AG04450 (cell line): Measurements from ENCODE around the gene FRAS1. TPM values are rescaled to one million over a fixed set of nuclear protein-coding genes. Genes with fewer than 3 reads are reported as not detected.
A peak's percentile ranks its signal among the peaks of the same experiment; 100 is the strongest.
"Not testable (repeated sequence)": the region's sequence is repeated elsewhere in the genome, so short reads cannot be mapped to it uniquely, and the experiment has no call there.

Experiments
- CTCF ChIA-PET: fragments of 300-600, 350-600 bp; formaldehyde crosslinking; extraction: SDS; loops from one replicate; lab custom pipeline; 2022; ENCODE audit warnings: antibody characterized with exemption, inconsistent platforms; lab: Charles Lee
- POLR2A ChIA-PET: fragments of 350-600 bp; formaldehyde crosslinking; extraction: SDS; loops from one replicate; lab custom pipeline; 2021; ENCODE audit warnings: antibody characterized with exemption, inconsistent platforms; lab: Yijun Ruan, JAX
- DNase-seq: peaks from one replicate; pipeline ENCODE4 v3.0.0-alpha.2; 2011; ENCODE audit warnings: low read depth, low spot score
- H3K27ac ChIP-seq: one replicate; pipeline ENCODE4 v1.5.1; 2012; ENCODE audit warnings: low read depth, low read length, control low read depth
- H3K27me3 ChIP-seq: one replicate; pipeline ENCODE4 v1.6.0; 2012; ENCODE audit warnings: low read length; ENCODE audit not compliant: control insufficient read depth, insufficient read depth
- H3K4me3 ChIP-seq: 2 replicates; pipeline ENCODE4 v1.5.1; 2011; ENCODE audit warnings: mild to moderate bottlenecking, low read depth, low read length, control low read depth
- H3K9me3 ChIP-seq: 2 replicates; pipeline ENCODE4 v1.5.1; 2012; ENCODE audit warnings: low read length; ENCODE audit not compliant: control insufficient read depth, insufficient read depth
- polyA plus RNA-seq: library from polyadenylated mRNA; depleted of rRNA; stranded (reverse); fragments of >200 nt; gene quantifications from 2 replicates; pipeline ENCODE4 v1.2.3, GENCODE V29; 2011
- TF ChIP-seq, protein P1 (sequence below): IDR thresholded peaks from 2 replicates; pipeline ENCODE4 v1.5.1; 2011; ENCODE audit warnings: low read depth, low read length, control low read depth, inconsistent platforms

FRAS1 gene
- polyA plus RNA-seq, 1 experiment: 0.21 TPM

DNA sequence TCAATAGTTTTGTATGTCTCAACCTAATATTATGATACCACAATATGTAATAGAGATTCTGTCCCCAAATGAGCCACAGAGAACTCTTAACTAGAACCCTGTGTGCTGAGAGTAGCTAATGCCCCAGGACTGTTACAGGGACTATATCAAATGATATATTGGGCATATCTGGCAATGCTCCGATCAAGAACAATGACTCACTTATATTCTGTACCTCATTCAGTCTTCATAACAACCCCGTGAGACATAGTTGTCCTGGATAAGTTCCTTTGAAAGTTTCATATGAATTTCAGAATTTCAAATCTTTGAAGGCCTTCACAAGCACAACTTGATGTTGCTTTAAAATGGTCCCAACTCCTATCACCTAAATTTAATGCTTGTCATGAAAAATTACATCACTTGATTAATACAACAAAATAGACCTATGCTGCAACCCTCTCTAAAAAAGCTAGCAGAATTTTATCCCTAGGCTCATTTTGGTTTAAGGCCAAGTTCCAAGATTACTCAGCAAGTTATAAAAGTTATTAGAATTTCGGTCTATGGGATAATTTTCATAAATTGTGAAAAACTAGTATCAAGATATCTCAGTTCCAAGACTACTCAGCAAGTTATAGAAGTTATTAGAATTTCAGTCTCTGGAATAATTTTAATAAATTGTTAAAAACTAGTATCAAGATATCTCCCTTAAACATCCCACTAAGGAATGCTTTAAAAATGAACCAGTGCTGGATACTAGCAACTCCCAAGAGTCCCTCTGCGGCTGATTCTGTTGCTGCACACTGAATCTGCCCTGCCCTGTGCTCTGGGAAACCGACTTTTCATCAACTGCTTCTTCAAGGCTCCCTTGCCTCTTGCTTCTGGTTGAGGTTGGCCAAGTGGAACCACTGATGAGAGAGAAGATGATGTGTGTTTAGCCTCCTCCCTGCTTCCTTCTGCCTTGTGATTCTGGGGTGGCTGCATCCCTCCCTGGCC is 488.4 kb downstream of the FRAS1 start:
- Histone ChIP-seq H3K9me3 (peaks cover 4% of the 10 kb centered on the region; the same call in 1 of the 2 replicates), H3K4me3 (no peak overlapping the region), H3K27me3 (no peaks in the 10 kb centered on the region), H3K27ac (no peak overlapping the region)
- CTCF ChIA-PET: interaction anchor here (1.7 kb wide), 1 partner anchor 21 kb away, joined by 4 read pairs; no protein-coding TSS in a partner anchor
- POLR2A ChIA-PET: interaction anchor here (0.7 to 1.7 kb wide), 3 partner anchors 24 to 1764 kb away, joined by 3 to 5 read pairs (median 3); no protein-coding TSS in a partner anchor
- no peak for DNase-seq
- TF ChIP-seq, protein P1, sequence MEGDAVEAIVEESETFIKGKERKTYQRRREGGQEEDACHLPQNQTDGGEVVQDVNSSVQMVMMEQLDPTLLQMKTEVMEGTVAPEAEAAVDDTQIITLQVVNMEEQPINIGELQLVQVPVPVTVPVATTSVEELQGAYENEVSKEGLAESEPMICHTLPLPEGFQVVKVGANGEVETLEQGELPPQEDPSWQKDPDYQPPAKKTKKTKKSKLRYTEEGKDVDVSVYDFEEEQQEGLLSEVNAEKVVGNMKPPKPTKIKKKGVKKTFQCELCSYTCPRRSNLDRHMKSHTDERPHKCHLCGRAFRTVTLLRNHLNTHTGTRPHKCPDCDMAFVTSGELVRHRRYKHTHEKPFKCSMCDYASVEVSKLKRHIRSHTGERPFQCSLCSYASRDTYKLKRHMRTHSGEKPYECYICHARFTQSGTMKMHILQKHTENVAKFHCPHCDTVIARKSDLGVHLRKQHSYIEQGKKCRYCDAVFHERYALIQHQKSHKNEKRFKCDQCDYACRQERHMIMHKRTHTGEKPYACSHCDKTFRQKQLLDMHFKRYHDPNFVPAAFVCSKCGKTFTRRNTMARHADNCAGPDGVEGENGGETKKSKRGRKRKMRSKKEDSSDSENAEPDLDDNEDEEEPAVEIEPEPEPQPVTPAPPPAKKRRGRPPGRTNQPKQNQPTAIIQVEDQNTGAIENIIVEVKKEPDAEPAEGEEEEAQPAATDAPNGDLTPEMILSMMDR: no peak

DNA sequence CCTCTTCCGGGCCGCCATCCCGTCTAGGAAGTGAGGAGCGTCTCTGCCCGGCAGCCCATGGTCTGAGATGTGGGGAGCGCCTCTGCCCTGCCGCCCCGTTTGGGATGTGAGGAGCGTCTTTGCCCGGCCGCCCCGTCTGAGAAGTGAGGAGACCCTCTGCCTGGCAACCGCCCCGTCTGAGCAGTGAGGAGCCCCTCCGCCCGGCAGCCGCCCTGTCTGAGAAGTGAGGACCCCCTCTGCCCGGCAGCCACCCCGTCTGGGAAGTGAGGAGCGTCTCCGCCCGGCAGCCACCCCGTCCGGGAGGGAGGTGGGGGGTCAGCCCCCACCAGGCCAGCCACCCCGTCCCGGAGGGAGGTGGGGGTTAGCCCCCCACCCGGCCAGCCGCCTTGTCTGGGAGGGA is 490.8 kb downstream of the FRAS1 start:
- H3K27ac ChIP-seq, H3K4me3 ChIP-seq, H3K9me3 ChIP-seq, POLR2A ChIA-PET, CTCF ChIA-PET, H3K27me3 ChIP-seq, DNase-seq: not testable (repeated sequence)

DNA sequence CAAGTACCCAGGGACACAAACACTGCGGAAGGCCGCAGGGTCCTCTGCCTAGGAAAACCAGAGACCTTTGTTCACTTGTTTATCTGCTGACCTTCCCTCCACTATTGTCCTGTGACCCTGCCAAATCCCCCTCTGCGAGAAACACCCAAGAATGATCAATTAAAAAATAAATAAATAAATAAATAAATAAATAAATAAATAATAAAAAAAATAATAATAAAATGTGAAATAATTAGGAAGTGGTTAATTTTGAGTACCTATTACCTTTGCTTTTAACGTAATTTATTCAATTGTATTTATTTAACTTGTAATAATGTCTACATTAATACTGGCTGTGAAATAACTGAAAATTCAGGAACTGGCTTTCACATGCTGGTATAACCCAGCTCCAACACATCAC is 491.8 kb downstream of the FRAS1 start:
- H3K9me3 ChIP-seq, H3K27ac ChIP-seq, H3K27me3 ChIP-seq, H3K4me3 ChIP-seq, CTCF ChIA-PET, POLR2A ChIA-PET, DNase-seq: not testable (repeated sequence)

DNA sequence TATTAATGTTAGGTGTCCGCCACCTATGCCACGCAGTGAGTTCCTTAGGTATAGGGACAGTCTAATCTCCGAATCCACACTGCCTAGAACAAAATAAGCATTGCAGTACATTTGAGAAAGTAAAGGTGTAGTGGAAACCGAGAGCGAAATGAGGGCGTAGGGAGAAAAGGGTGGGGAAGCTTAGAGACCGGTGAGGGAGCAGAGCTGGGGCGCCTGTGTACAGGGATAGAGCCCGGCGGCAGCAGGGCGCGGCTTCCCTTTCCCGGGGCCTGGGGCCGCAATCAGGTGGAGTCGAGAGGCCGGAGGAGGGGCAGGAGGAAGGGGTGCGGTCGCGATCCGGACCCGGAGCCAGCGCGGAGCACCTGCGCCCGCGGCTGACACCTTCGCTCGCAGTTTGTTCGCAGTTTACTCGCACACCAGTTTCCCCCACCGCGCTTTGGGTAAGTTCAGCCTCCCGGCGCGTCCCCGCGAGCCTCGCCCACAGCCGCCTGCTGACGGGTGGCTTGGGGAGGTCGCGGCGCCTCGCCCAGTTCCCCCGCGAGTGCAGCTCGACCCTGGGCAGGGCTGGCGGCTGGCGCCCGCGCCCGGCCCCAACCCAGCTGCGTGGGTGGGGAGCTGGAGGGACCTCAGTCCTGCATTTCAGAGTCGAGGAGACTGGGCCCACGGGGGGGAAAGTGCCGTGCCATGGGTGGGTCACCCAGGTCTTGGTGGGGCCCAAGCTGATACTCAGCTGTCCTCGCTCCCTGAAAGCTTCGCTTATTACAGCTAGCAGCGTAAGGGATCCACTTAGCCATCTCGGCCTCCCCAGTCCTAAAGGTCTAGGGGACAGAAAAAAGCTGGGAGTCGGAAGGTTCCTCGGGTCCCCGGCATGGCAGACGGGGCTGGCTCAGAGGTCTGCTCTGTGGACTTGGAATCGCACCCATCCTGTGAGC is 494.6 kb downstream of the FRAS1 start, which contains the start of gene ANXA3:
TSS of gene ANXA3 (plus strand) at position 351 of the 932 bp plus-strand sequence. CDS start 2,704 bp downstream, outside the sequence.
- CTCF ChIA-PET: no interaction called here
- Histone ChIP-seq H3K27me3 (no peaks in the 10 kb centered on the region), H3K4me3 (peak within 1 kb of the TSS; percentile 66), H3K9me3 (peaks cover 4% of the 10 kb centered on the region; the same call in 1 of the 2 replicates), H3K27ac (no peak within 1 kb of the TSS)
- POLR2A ChIA-PET: no interaction called here
- TF ChIP-seq, protein P1: no peak
- no peak for DNase-seq

DNA sequence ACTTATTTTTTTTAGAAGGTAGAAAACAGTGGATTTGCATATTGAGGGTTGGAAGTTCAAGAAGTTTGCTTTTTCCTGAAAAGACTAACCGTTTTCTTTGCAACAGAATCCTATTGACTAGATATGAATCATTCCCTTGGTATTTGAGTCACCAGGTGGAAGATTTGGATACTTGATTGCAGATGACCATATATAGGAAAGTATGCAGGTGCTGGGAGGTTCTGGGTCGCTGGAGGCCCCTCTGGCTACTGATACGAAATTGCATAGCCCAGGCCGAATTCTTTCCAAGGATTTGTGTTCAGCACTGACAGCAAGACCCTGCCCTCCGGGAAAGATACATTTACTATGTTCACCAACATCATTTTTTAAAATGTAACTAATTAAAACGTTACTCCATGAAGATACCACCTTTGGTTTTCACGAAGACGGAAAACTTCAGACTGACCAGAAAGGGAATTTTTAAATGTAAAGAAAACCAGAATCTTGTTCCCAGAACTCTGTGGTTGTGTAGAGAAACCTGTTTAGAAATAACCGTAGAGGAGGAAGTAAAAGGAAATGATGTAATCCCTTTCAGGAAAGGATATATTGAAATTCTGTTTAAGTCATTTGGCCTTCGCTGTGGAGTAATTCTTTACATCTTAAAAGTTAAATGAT is 495.4 kb downstream of the FRAS1 start:
- POLR2A ChIA-PET: no interaction called here
- no peak for DNase-seq
- TF ChIP-seq, protein P1: no peak
- H3K27me3 ChIP-seq: no peaks in the 10 kb centered on the region
- CTCF ChIA-PET: no interaction called here
- peaks cover 4% of the 10 kb centered on the region; the same call in 1 of the 2 replicates for H3K9me3 ChIP-seq
- no peak overlapping the region for H3K27ac ChIP-seq
- no peak overlapping the region for H3K4me3 ChIP-seq
